ENCODE measurements around the gene TRMT2B.

TRMT2B gene

GRCh38 chrX:100964362-100964761, 87.5 kb downstream of the TRMT2B start:
- no peak overlapping the region for H3K4me3 ChIP-seq (ENCODE audit: low read depth, low read length)
- no peaks in the 10 kb centered on the region for H3K27me3 ChIP-seq (replicated peaks)
- no peak overlapping the region for H3K27ac ChIP-seq
- in situ Hi-C loops (cut with HindIII; ENCODE audit: low pct_ligation_motif_present, low sequenced_read_pairs): no loop called here
- no peak for DNase-seq
- no peaks in the 10 kb centered on the region for H3K36me3 ChIP-seq (replicated peaks)
- TF ChIP-seq, protein P1, sequence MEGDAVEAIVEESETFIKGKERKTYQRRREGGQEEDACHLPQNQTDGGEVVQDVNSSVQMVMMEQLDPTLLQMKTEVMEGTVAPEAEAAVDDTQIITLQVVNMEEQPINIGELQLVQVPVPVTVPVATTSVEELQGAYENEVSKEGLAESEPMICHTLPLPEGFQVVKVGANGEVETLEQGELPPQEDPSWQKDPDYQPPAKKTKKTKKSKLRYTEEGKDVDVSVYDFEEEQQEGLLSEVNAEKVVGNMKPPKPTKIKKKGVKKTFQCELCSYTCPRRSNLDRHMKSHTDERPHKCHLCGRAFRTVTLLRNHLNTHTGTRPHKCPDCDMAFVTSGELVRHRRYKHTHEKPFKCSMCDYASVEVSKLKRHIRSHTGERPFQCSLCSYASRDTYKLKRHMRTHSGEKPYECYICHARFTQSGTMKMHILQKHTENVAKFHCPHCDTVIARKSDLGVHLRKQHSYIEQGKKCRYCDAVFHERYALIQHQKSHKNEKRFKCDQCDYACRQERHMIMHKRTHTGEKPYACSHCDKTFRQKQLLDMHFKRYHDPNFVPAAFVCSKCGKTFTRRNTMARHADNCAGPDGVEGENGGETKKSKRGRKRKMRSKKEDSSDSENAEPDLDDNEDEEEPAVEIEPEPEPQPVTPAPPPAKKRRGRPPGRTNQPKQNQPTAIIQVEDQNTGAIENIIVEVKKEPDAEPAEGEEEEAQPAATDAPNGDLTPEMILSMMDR (IDR thresholded peaks at IDR 0.05; ENCODE audit: low read depth, low read length, missing control alignments): no peak

GRCh38 chrX:100962811-100963210, 89.1 kb downstream of the TRMT2B start:
- in situ Hi-C loops (cut with HindIII; ENCODE audit: low pct_ligation_motif_present, low sequenced_read_pairs): no loop called here
- TF ChIP-seq, protein P1 (IDR thresholded peaks at IDR 0.05; ENCODE audit: low read depth, low read length, missing control alignments): no peak

More at GRCh38 chrX:100962811-100963210, 89.1 kb downstream of the TRMT2B start:
- Histone ChIP-seq H3K36me3 (replicated peaks) (no peaks in the 10 kb centered on the region), H3K27ac (no peak overlapping the region), H3K27me3 (replicated peaks) (no peaks in the 10 kb centered on the region), H3K4me3 (ENCODE audit: low read depth, low read length) (no peak overlapping the region)
- no peak for DNase-seq
